ENCODE results near the gene KIF1C.

The KIF1C gene

GRCh38 chr17:5002121-5002788 lies 4.5 kb downstream of the KIF1C start:
- DNase-seq (ENCODE audit: low read depth), result no peak
- TF ChIP-seq CTCF (IDR thresholded peaks at IDR 0.05; ENCODE audit: insufficient read depth, low read depth, low read length, missing control alignments), result no peak

GRCh38 chr17:5003214-5003867 lies 5.6 kb downstream of the KIF1C start:
- no peak for TF ChIP-seq CTCF (IDR thresholded peaks at IDR 0.05; ENCODE audit: insufficient read depth, low read depth, low read length, missing control alignments)
- no peak overlapping the region for H3K4me3 ChIP-seq (ENCODE audit: low read length)
- DNase-seq (ENCODE audit: low read depth), result no peak

More at GRCh38 chr17:5002121-5002788, 4.5 kb downstream of the KIF1C start:
- H3K4me3 ChIP-seq (ENCODE audit: low read length), result no peak overlapping the region

- TF ChIP-seq CTCF (IDR thresholded peaks at IDR 0.05; ENCODE audit: insufficient read depth, low read depth, low read length, missing control alignments), result no peak
- peak; percentile 63 for DNase-seq (ENCODE audit: low read depth)
- no peak overlapping the region for H3K4me3 ChIP-seq (ENCODE audit: low read length)
Measured at GRCh38 chr17:5011928-5012327, 14.2 kb downstream of the KIF1C start.

- H3K4me3 ChIP-seq (ENCODE audit: low read length), result no peak overlapping the region
- TF ChIP-seq CTCF (IDR thresholded peaks at IDR 0.05; ENCODE audit: insufficient read depth, low read depth, low read length, missing control alignments), result no peak
- DNase-seq (ENCODE audit: low read depth), result no peak
Measured at GRCh38 chr17:5014357-5014756, 16.6 kb downstream of the KIF1C start.

- DNase-seq (ENCODE audit: low read depth), result no peak
- H3K4me3 ChIP-seq (ENCODE audit: low read length), result no peak overlapping the region
- no peak for TF ChIP-seq CTCF (IDR thresholded peaks at IDR 0.05; ENCODE audit: insufficient read depth, low read depth, low read length, missing control alignments)
Measured at GRCh38 chr17:5019475-5019956, 21.8 kb downstream of the KIF1C start.

GRCh38 chr17:5020502-5021023 lies 22.8 kb downstream of the KIF1C start:
- no peak for TF ChIP-seq CTCF (IDR thresholded peaks at IDR 0.05; ENCODE audit: insufficient read depth, low read depth, low read length, missing control alignments)

More at GRCh38 chr17:5020502-5021023, 22.8 kb downstream of the KIF1C start:
- DNase-seq (ENCODE audit: low read depth), result no peak
- H3K4me3 ChIP-seq (ENCODE audit: low read length), result no peak overlapping the region
